ENCODE measurements around the gene ANKS3.

DNA sequence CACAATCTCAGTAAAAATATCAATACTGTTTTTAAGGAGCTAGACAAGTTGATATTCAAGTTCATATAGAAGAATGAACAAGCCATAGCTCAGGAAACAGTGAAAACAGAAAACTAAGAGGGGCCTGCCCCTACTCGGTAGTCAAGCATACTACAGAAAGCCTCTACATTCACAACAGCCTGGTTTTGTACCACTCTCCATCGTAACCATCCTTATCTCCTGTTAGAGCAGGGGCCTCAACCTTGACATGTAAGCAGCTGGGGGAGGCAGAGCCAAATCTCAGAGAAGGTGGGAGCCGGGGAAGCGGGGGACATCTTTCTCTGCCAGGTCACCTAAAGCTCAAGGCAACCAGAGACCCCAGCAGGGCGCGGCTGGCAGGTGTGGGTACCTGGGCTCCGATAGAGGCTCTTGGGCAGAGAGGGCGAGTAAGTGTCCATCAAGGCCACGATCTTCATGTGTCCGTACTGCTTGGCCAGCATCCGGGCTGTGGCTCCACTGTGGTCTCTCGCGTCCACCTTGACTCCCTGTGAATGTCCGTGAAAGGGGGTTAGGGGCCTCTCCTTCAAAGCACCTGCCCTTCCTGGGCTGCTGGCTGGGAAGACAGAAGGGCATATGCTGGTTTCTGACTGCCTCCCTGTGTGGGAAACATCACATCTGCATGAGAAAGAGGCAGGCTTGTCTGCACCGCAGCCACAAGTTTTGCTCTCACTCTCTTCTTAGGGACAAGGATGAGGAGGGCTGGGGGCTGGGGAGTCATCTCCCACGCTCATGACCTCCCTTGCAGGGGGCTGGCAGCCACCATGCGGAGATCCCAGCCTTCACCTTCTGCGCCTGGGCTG lies 20.2 kb downstream of the ANKS3 start:
- TF ChIP-seq, protein P1, sequence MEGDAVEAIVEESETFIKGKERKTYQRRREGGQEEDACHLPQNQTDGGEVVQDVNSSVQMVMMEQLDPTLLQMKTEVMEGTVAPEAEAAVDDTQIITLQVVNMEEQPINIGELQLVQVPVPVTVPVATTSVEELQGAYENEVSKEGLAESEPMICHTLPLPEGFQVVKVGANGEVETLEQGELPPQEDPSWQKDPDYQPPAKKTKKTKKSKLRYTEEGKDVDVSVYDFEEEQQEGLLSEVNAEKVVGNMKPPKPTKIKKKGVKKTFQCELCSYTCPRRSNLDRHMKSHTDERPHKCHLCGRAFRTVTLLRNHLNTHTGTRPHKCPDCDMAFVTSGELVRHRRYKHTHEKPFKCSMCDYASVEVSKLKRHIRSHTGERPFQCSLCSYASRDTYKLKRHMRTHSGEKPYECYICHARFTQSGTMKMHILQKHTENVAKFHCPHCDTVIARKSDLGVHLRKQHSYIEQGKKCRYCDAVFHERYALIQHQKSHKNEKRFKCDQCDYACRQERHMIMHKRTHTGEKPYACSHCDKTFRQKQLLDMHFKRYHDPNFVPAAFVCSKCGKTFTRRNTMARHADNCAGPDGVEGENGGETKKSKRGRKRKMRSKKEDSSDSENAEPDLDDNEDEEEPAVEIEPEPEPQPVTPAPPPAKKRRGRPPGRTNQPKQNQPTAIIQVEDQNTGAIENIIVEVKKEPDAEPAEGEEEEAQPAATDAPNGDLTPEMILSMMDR (IDR thresholded peaks at IDR 0.05), result no peak
- TF ChIP-seq POLR2AphosphoS5 (IDR thresholded peaks at IDR 0.05; ENCODE audit: low read depth, low read length), result no peak
- TF ChIP-seq, protein P2, sequence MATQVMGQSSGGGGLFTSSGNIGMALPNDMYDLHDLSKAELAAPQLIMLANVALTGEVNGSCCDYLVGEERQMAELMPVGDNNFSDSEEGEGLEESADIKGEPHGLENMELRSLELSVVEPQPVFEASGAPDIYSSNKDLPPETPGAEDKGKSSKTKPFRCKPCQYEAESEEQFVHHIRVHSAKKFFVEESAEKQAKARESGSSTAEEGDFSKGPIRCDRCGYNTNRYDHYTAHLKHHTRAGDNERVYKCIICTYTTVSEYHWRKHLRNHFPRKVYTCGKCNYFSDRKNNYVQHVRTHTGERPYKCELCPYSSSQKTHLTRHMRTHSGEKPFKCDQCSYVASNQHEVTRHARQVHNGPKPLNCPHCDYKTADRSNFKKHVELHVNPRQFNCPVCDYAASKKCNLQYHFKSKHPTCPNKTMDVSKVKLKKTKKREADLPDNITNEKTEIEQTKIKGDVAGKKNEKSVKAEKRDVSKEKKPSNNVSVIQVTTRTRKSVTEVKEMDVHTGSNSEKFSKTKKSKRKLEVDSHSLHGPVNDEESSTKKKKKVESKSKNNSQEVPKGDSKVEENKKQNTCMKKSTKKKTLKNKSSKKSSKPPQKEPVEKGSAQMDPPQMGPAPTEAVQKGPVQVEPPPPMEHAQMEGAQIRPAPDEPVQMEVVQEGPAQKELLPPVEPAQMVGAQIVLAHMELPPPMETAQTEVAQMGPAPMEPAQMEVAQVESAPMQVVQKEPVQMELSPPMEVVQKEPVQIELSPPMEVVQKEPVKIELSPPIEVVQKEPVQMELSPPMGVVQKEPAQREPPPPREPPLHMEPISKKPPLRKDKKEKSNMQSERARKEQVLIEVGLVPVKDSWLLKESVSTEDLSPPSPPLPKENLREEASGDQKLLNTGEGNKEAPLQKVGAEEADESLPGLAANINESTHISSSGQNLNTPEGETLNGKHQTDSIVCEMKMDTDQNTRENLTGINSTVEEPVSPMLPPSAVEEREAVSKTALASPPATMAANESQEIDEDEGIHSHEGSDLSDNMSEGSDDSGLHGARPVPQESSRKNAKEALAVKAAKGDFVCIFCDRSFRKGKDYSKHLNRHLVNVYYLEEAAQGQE (IDR thresholded peaks at IDR 0.05; ENCODE audit: insufficient read depth in 1 of 2, low read depth in 2 of 2, low read length in 1 of 2), result no peak

Data from Panc1 (cell line).